HepG2 (cell line): ENCODE results near the gene EIF4G2. TPM values are rescaled to one million over a fixed set of nuclear protein-coding genes. Genes with fewer than 3 reads are reported as not detected.

Experiments
- CEBPZ ChIP-seq: IDR thresholded peaks from 2 replicates; pipeline ENCODE4 v1.6.1; 2012; ENCODE audit warnings: low read length, improper control_type of control experiment
- CHCHD3 ChIP-seq: sonication (generic); formaldehyde crosslinking; IDR thresholded peaks from 2 replicates; pipeline ENCODE4 v1.8.0; 2022; ENCODE audit warnings: mild to moderate bottlenecking, missing genetic modification reagents, moderate library complexity
- CREB1 ChIP-seq, 2 experiments: fragments of 450-650 bp in 1 of 2; IDR thresholded peaks; 2 replicates each; pipeline ENCODE4 v1.6.1; 2016 to 2017; ENCODE audit warnings: control low read depth in 1 of 2, mild to moderate bottlenecking in 1 of 2, missing compliant biosample characterization in 1 of 2, missing genetic modification characterization in 1 of 2
- HMGA1 ChIP-seq: sonication (generic); formaldehyde crosslinking; conservative IDR thresholded peaks from 2 replicates; pipeline ENCODE4 v1.4.0; 2020; ENCODE audit warnings: missing genetic modification reagents
- HNF1A ChIP-seq, 2 experiments: sonication (generic) in 1 of 2; formaldehyde crosslinking in 1 of 2; IDR thresholded peaks; 2 replicates each; pipeline versions ENCODE4 v1.4.0 to v1.6.1; 2016 to 2020; ENCODE audit warnings: borderline replicate concordance in 1 of 2, low read depth in 1 of 2, mild to moderate bottlenecking in 1 of 2, missing genetic modification reagents in 1 of 2
- IRX3 ChIP-seq: sonication (generic); formaldehyde crosslinking; IDR thresholded peaks from 2 replicates; pipeline ENCODE4 v1.8.1; 2023; ENCODE audit warnings: mild to moderate bottlenecking, low read depth, missing genetic modification reagents, borderline replicate concordance
- KDM2A ChIP-seq: sonication (generic); formaldehyde crosslinking; IDR thresholded peaks from 2 replicates; pipeline ENCODE4 v1.4.0; 2020; ENCODE audit warnings: low read depth, missing genetic modification reagents, borderline replicate concordance
- MTERF4 ChIP-seq: sonication (generic); formaldehyde crosslinking; IDR thresholded peaks from 2 replicates; pipeline ENCODE4 v1.8.0; 2023; ENCODE audit warnings: mild to moderate bottlenecking, missing genetic modification reagents
- NCOR1 ChIP-seq: fragments of 200-600 bp; sonication (generic); IDR thresholded peaks from 2 replicates; pipeline ENCODE4 v1.7.0; 2017; ENCODE audit warnings: antibody characterized with exemption, low read length, borderline replicate concordance
- RBM22 ChIP-seq: fragments of 200-400 bp; formaldehyde crosslinking; optimal IDR thresholded peaks from 2 replicates; pipeline ENCODE3; 2017; ENCODE audit warnings: mild to moderate bottlenecking, low read length, moderate library complexity
- SSRP1 ChIP-seq: IDR thresholded peaks from 2 replicates; pipeline ENCODE4 v1.6.1; 2016; ENCODE audit warnings: control low read depth
- TP53 ChIP-seq: sonication (generic); formaldehyde crosslinking; conservative IDR thresholded peaks from 2 replicates; pipeline ENCODE4 v1.4.0; 2020; ENCODE audit warnings: missing genetic modification reagents
- ZBTB3 ChIP-seq: sonication (generic); formaldehyde crosslinking; IDR thresholded peaks from 2 replicates; pipeline ENCODE4 v1.4.0; 2020; ENCODE audit warnings: low read depth, mild to moderate bottlenecking, moderate library complexity, missing genetic modification reagents, borderline replicate concordance
- ZNF275 ChIP-seq: sonication (generic); formaldehyde crosslinking; IDR thresholded peaks from 2 replicates; pipeline ENCODE4 v1.8.0; 2022; ENCODE audit warnings: missing genetic modification reagents, mild to moderate bottlenecking, inconsistent platforms, borderline replicate concordance
- ZNF317 ChIP-seq: sonication (generic); formaldehyde crosslinking; IDR thresholded peaks from 2 replicates; pipeline ENCODE4 v1.5.0; 2020; ENCODE audit warnings: mild to moderate bottlenecking, missing genetic modification reagents
- ZNF597 ChIP-seq: sonication (generic); formaldehyde crosslinking; IDR thresholded peaks from 2 replicates; pipeline ENCODE4 v1.5.0; 2020; ENCODE audit warnings: missing genetic modification reagents
- ZNF83 ChIP-seq: sonication (generic); formaldehyde crosslinking; IDR thresholded peaks from 2 replicates; pipeline ENCODE4 v1.4.0; 2020; ENCODE audit warnings: missing genetic modification reagents, mild to moderate bottlenecking, borderline replicate concordance
- polyA plus RNA-seq, 8 experiments: library from polyadenylated mRNA; depleted of rRNA in 3 of 8; stranded (reverse) in 7 of 8; unstranded in 1 of 8; fragments of >200 nt; fragmentation: Illumina TruSeq in 4 of 8; extraction: Trizol in 4 of 8; gene quantifications; 2 replicates each; pipeline versions ENCODE4 v1.2.1 to v1.2.3, GENCODE V29; 2011 to 2016; ENCODE audit warnings: low read depth in 4 of 8, missing spikeins in 1 of 8, mixed read lengths in 1 of 8; ENCODE audit not compliant: insufficient read depth in 1 of 8
- total RNA-seq, 5 experiments: library from RNA; depleted of rRNA; stranded (reverse); fragments of >200 nt; fragmentation: Illumina TruSeq; extraction: Trizol; gene quantifications; 2 replicates each; pipeline ENCODE4 v1.2.3, GENCODE V29; 2016; ENCODE audit warnings: low read depth in 1 of 5

EIF4G2 gene
- total and polyA plus RNA-seq, 2 of the 13 experiments (the other 11 are each of a cell fraction or from before 2014, with no cell fraction given) = 362 to 546 TPM

GRCh38 chr11:10809373-10810160 lies 841 bp upstream of the EIF4G2 start (continued):
- TF ChIP-seq ZNF275 = no peak
- TF ChIP-seq NCOR1 = no peak
- TF ChIP-seq CHCHD3 (CRISPR knock-in tag) = no peak
- TF ChIP-seq CEBPZ = no peak
- no peak for TF ChIP-seq RBM22
- TF ChIP-seq ZNF317 = 0 out of 2 replicates have a peak, but pooled peaks have one; percentile 8
- no peak for TF ChIP-seq ZNF83 (CRISPR knock-in tag)
- TF ChIP-seq HMGA1 = no peak
- TF ChIP-seq ZBTB3 (CRISPR knock-in tag) = no peak
- no peak for TF ChIP-seq TP53 (CRISPR knock-in tag)
- TF ChIP-seq HNF1A (IDR thresholded peaks at IDR 0.05; ENCODE audit: low read depth) = no peak
- no peak for TF ChIP-seq HNF1A (CRISPR knock-in tag; IDR thresholded peaks at IDR 0.05; ENCODE audit: borderline replicate concordance)
- no peak for TF ChIP-seq CREB1 (IDR thresholded peaks at IDR 0.05)
- TF ChIP-seq CREB1 (CRISPR knock-in tag; IDR thresholded peaks at IDR 0.05) = no peak
- TF ChIP-seq KDM2A (CRISPR knock-in tag) = peak; percentile 2; the same call in 1 of the 2 replicates
- TF ChIP-seq MTERF4 = no peak
- no peak for TF ChIP-seq SSRP1
- no peak for TF ChIP-seq ZNF597 (CRISPR knock-in tag)
- TF ChIP-seq IRX3 (CRISPR knock-in tag) = no peak
